ENCODE results near the gene AAGAB. TPM values are rescaled to one million over a fixed set of nuclear protein-coding genes. Genes with fewer than 3 reads are reported as not detected.

The AAGAB gene
- total and polyA plus RNA-seq, 2 donors (not counting 1 experiment from before 2014, with no cell fraction given), result 9.4 to 25.0 TPM

DNA sequence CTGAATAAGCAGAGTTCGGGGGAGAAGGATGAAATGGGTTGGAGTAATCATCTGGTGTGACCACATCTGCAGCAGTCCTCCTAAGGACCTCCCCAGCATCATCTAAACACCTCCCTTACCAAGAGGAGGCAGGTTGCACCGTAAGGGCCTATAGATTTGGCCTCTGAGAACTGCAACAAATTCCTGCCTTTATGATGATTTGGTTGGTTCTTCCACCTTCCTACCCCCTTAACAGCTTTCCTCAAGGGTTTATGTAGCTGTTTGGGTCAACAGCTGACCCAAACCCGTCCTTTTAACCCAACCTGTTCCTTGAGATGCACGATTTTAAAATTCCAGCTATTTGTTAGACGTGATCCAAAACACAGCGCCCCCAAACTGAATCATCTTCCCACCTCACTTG lies 58.2 kb downstream of the AAGAB start:
- Histone ChIP-seq H2AFZ (ENCODE audit: insufficient read depth, low read depth, low read length, poor library complexity, severe bottlenecking) (no peak overlapping the region), H3K27me3 (replicated peaks in 1 of 4; ENCODE audit: control extremely low read depth in 1 of 4, control insufficient read depth in 3 of 4, insufficient read depth in 4 of 4, low read length in 3 of 4) (no peaks in the 10 kb centered on the region), H3K4me2 (replicated peaks; ENCODE audit: low read depth, low read length, poor library complexity, severe bottlenecking) (no peak overlapping the region), H3K4me3 (ENCODE audit: control extremely low read depth in 1 of 5, extremely low read depth in 1 of 5, insufficient read depth in 1 of 5, low read depth in 2 of 5, low read length in 4 of 5) (no peak overlapping the region), H3K36me3 (replicated peaks in 1 of 2; ENCODE audit: control extremely low read depth in 1 of 2, control insufficient read depth in 1 of 2, extremely low read depth in 1 of 2, insufficient read depth in 2 of 2, low read length in 1 of 2) (peaks cover 11 to 32% of the 10 kb centered on the region in 2 experiments), H3K9ac (ENCODE audit: low read length) (no peak overlapping the region), H3K79me2 (ENCODE audit: control insufficient read depth, insufficient read depth, low read length) (no peaks in the 10 kb centered on the region), H4K20me1 (ENCODE audit: control insufficient read depth, insufficient read depth, low read length, poor library complexity, severe bottlenecking) (no peaks in the 10 kb centered on the region), H3K27ac (ENCODE audit: low read length in 2 of 2) (no peak overlapping the region), H3K4me1 (ENCODE audit: control insufficient read depth in 2 of 2, insufficient read depth in 2 of 2, low read length in 2 of 2) (peaks cover 6 to 13% of the 10 kb centered on the region in 2 donors), H3K9me3 (ENCODE audit: control extremely low read depth in 1 of 3, control insufficient read depth in 2 of 3, insufficient read depth in 1 of 3, low read length in 2 of 3) (no peaks in the 10 kb centered on the region)
- Mint-ChIP-seq H3K27ac (peak overlapping the region; percentile 83), H3K27me3 (no peaks in the 10 kb centered on the region), H3K4me1 (peaks cover 22% of the 10 kb centered on the region), H3K4me3 (no peak overlapping the region), H3K9me3 (ENCODE audit: insufficient read depth) (no peaks in the 10 kb centered on the region)
- TF ChIP-seq, protein P1, sequence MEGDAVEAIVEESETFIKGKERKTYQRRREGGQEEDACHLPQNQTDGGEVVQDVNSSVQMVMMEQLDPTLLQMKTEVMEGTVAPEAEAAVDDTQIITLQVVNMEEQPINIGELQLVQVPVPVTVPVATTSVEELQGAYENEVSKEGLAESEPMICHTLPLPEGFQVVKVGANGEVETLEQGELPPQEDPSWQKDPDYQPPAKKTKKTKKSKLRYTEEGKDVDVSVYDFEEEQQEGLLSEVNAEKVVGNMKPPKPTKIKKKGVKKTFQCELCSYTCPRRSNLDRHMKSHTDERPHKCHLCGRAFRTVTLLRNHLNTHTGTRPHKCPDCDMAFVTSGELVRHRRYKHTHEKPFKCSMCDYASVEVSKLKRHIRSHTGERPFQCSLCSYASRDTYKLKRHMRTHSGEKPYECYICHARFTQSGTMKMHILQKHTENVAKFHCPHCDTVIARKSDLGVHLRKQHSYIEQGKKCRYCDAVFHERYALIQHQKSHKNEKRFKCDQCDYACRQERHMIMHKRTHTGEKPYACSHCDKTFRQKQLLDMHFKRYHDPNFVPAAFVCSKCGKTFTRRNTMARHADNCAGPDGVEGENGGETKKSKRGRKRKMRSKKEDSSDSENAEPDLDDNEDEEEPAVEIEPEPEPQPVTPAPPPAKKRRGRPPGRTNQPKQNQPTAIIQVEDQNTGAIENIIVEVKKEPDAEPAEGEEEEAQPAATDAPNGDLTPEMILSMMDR (IDR thresholded peaks at IDR 0.05), result no peak
- no peak for TF ChIP-seq EZH2 (IDR thresholded peaks at IDR 0.05; ENCODE audit: borderline replicate concordance, insufficient read depth, low read depth, low read length, poor library complexity, severe bottlenecking)
- WGBS (ENCODE audit: insufficient coverage), result 97% methylated on average over 4 of the region's 6 CpGs
- CTCF ChIA-PET, result interaction anchor here (0.6 to 1.4 kb wide), 2 partner anchors 250 to 577 kb away, joined by 6 to 7 read pairs; no protein-coding TSS in a partner anchor
- ATAC-seq (ENCODE audit: low read depth) (no peak), DNase-seq (no peak)
- intact Hi-C loops (cut with micrococcal nuclease), result no loop called here
- POLR2A ChIA-PET, result no interaction called here

DNA sequence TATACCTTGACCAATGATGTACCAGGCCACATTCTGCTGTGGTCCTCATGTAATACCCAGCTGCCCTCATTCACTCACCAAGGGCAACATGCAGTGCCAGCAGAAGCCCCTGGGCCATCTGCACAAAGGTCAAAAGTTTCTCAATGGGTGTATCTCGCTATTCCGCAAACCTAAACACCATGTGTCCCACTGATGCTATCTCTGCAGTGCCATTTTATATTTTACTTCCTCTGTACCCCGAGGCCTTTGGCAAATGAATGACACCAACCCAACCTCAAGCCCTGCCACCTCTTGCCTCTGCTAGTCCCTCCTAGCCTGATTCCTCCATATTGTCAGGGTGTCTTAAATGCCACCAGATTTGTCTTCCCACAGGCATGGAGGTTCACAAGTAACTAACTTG lies 59.2 kb downstream of the AAGAB start:
- Histone ChIP-seq H2AFZ (ENCODE audit: insufficient read depth, low read depth, low read length, poor library complexity, severe bottlenecking) (no peak overlapping the region), H3K79me2 (ENCODE audit: control insufficient read depth, insufficient read depth, low read length) (no peaks in the 10 kb centered on the region), H3K4me1 (ENCODE audit: control insufficient read depth in 2 of 2, insufficient read depth in 2 of 2, low read length in 2 of 2) (peaks cover 6 to 13% of the 10 kb centered on the region in 2 donors), H3K27me3 (replicated peaks in 1 of 4; ENCODE audit: control extremely low read depth in 1 of 4, control insufficient read depth in 3 of 4, insufficient read depth in 4 of 4, low read length in 3 of 4) (no peaks in the 10 kb centered on the region), H3K4me3 (ENCODE audit: control extremely low read depth in 1 of 5, extremely low read depth in 1 of 5, insufficient read depth in 1 of 5, low read depth in 2 of 5, low read length in 4 of 5) (no peak overlapping the region), H4K20me1 (ENCODE audit: control insufficient read depth, insufficient read depth, low read length, poor library complexity, severe bottlenecking) (no peaks in the 10 kb centered on the region), H3K36me3 (replicated peaks in 1 of 2; ENCODE audit: control extremely low read depth in 1 of 2, control insufficient read depth in 1 of 2, extremely low read depth in 1 of 2, insufficient read depth in 2 of 2, low read length in 1 of 2) (peaks cover 14 to 41% of the 10 kb centered on the region in 2 experiments), H3K27ac (ENCODE audit: low read length in 2 of 2) (no peak overlapping the region), H3K9me3 (ENCODE audit: control extremely low read depth in 1 of 3, control insufficient read depth in 2 of 3, insufficient read depth in 1 of 3, low read length in 2 of 3) (no peaks in the 10 kb centered on the region), H3K9ac (ENCODE audit: low read length) (no peak overlapping the region), H3K4me2 (replicated peaks; ENCODE audit: low read depth, low read length, poor library complexity, severe bottlenecking) (no peak overlapping the region)
- TF ChIP-seq, protein P1 (IDR thresholded peaks at IDR 0.05), result no peak
- TF ChIP-seq EZH2 (IDR thresholded peaks at IDR 0.05; ENCODE audit: borderline replicate concordance, insufficient read depth, low read depth, low read length, poor library complexity, severe bottlenecking), result no peak
- intact Hi-C loops (cut with micrococcal nuclease), result no loop called here
- peak overlapping the region; percentile 44 for H3K27ac Mint-ChIP-seq
- CTCF ChIA-PET, result interaction anchor here (0.6 kb wide), 1 partner anchor 576 kb away, joined by 7 read pairs; no protein-coding TSS in a partner anchor
- POLR2A ChIA-PET, result no interaction called here
- H3K4me3 Mint-ChIP-seq, result no peak overlapping the region
- H3K4me1 Mint-ChIP-seq, result peaks cover 22% of the 10 kb centered on the region
- no peak for ATAC-seq (ENCODE audit: low read depth)
- no peak for DNase-seq
- no peaks in the 10 kb centered on the region for H3K27me3 Mint-ChIP-seq
- no peaks in the 10 kb centered on the region for H3K9me3 Mint-ChIP-seq (ENCODE audit: insufficient read depth)
- WGBS (ENCODE audit: insufficient coverage), result 79% methylated on average over 3 of the region's 3 CpGs

All from B cell (primary cell).